ENCODE data around the gene CFHR4. TPM values are rescaled to one million over a fixed set of nuclear protein-coding genes. Genes with fewer than 3 reads are reported as not detected.

CFHR4 gene
- total RNA-seq, 2 donors from 2014 or later = not detected

Other genes with a start within 250 kb of the CFHR4 start
- 100 to 1,000 TPM in 1 of 2 donors, 10 to 100 TPM in 1; 88.1 to 271 TPM for gene CFH, start 236.0 kb upstream of the CFHR4 start, total RNA-seq
- under 1 TPM in 1 of 2 donors, not detected in 1; 0.20 TPM for gene CFHR3, start 113.2 kb upstream of the CFHR4 start, total RNA-seq
- gene CFHR1, start 68.3 kb upstream of the CFHR4 start, total RNA-seq = not detected
- gene CFHR2, start 55.7 kb downstream of the CFHR4 start, total RNA-seq = not detected
- gene CFHR5, start 89.5 kb downstream of the CFHR4 start, total RNA-seq = not detected
- not detected for gene F13B, start 179.2 kb downstream of the CFHR4 start, total RNA-seq